Esophagus squamous epithelium (tissue), 5 donors: ENCODE results near the gene TPPP. TPM values are rescaled to one million over a fixed set of nuclear protein-coding genes. Genes with fewer than 3 reads are reported as not detected.

ENCODE experiments used
- DNase-seq: peaks from one replicate; lab custom pipeline; 2025; lab: John Stamatoyannopoulos, UW
- H3K27ac ChIP-seq, 4 donors: fragments of 200-600 bp; sonication (generic); one replicate each; pipeline ENCODE4 v1.5.1; 2016 to 2019; ENCODE audit warnings: mild to moderate bottlenecking in 1 of 4
- H3K27me3 ChIP-seq, 4 donors: fragments of 200-600 bp; sonication (generic); 1 replicate in 3 of 4; 2 replicates in 1 of 4; pipeline versions ENCODE4 v1.5.1 to v1.6.0; 2017 to 2021; ENCODE audit warnings: antibody characterized with exemption in 1 of 4
- H3K36me3 ChIP-seq, 3 donors: fragments of 200-600 bp; sonication (generic); one replicate each; pipeline ENCODE4 v1.5.1; 2016 to 2019
- H3K4me1 ChIP-seq, 3 donors: fragments of 200-600 bp; sonication (generic); one replicate each; pipeline ENCODE4 v1.5.1; 2017 to 2019
- H3K4me3 ChIP-seq, 4 donors: fragments of 200-600 bp; sonication (generic); 1 replicate in 3 of 4; 2 replicates in 1 of 4; pipeline ENCODE4 v1.5.1; 2016 to 2019; ENCODE audit warnings: mild to moderate bottlenecking in 2 of 4, moderate library complexity in 1 of 4
- H3K9me3 ChIP-seq, 3 donors: fragments of 200-600 bp; sonication (generic); one replicate each; pipeline ENCODE4 v1.5.1; 2016 to 2019
- CTCF ChIP-seq, 6 experiments: fragments of 450-650 bp in 4 of 6; fragments of 200-600 bp in 2 of 6; sonication (generic) in 2 of 6; IDR thresholded peaks; one replicate each; pipeline ENCODE4 v1.5.1; 2016 to 2019; ENCODE audit warnings: antibody characterized with exemption in 6 of 6, mild to moderate bottlenecking in 4 of 6, moderate library complexity in 4 of 6
- POLR2A ChIP-seq, 4 donors: fragments of 450-650 bp; IDR thresholded peaks; one replicate each; pipeline ENCODE4 v1.6.1; 2017; ENCODE audit warnings: antibody characterized with exemption in 4 of 4, mild to moderate bottlenecking in 4 of 4, moderate library complexity in 3 of 4
- WGBS, 2 donors: methylation state at CpG; one replicate each; pipeline ENCODE4 v1.1.5; 2018; 5-methylcytosine and 5-hydroxymethylcytosine counted together
- intact Hi-C: fragments of 100-400 bp; cut with DNase I; formaldehyde crosslinking; loops from one replicate; pipeline ENCODE4 v1.15.0; 2022
- total RNA-seq, 4 donors: library from RNA; depleted of rRNA; stranded (reverse); fragments of >200 nt; gene quantifications; one replicate each; pipeline ENCODE4 v1.1.0, GENCODE V29; 2016
- donor health status: DM: yes; HTN: yes; CAD: no.

The TPPP gene
- total RNA-seq, 4 donors from 2014 or later, result 1.7 to 5.8 (median 5.5) TPM

GRCh38 chr5:625516-625915 is 67.6 kb downstream of the TPPP start:
- no peak for DNase-seq
- intact Hi-C loops, result no loop called here
- Histone ChIP-seq H3K9me3 (no peaks in the 10 kb centered on the region), H3K27ac (no peak overlapping the region), H3K27me3 (no peaks in the 10 kb centered on the region), H3K4me1 (no peaks in the 10 kb centered on the region), H3K4me3 (no peak overlapping the region), H3K36me3 (peaks cover 3 to 55% (median 8%) of the 10 kb centered on the region in 3 donors)
- no peak for TF ChIP-seq POLR2A (IDR thresholded peaks at IDR 0.05)
- TF ChIP-seq CTCF (IDR thresholded peaks at IDR 0.05), result no peak
- 95 to 97% methylated on average over 15 to 16 of the region's 16 CpGs for WGBS, 2 donors

GRCh38 chr5:624951-625230 is 68.3 kb downstream of the TPPP start:
- no peaks in the 10 kb centered on the region for H3K27me3 ChIP-seq
- H3K4me1 ChIP-seq, result no peaks in the 10 kb centered on the region
- TF ChIP-seq POLR2A (IDR thresholded peaks at IDR 0.05) (no peak), CTCF (IDR thresholded peaks at IDR 0.05) (no peak)
- H3K9me3 ChIP-seq, result no peaks in the 10 kb centered on the region
- 85 to 88% methylated on average over 12 to 13 of the region's 13 CpGs for WGBS, 2 donors
- no peak for DNase-seq
- H3K4me3 ChIP-seq, result no peak overlapping the region
- intact Hi-C loops, result no loop called here
- H3K27ac ChIP-seq, result no peak overlapping the region
- peaks cover 10 to 62% (median 14%) of the 10 kb centered on the region in 3 donors for H3K36me3 ChIP-seq

- Histone ChIP-seq H3K4me3 (no peak overlapping the region), H3K4me1 (no peaks in the 10 kb centered on the region), H3K9me3 (no peaks in the 10 kb centered on the region), H3K27ac (no peak overlapping the region), H3K27me3 (no peaks in the 10 kb centered on the region), H3K36me3 (peaks cover 15 to 67% (median 17%) of the 10 kb centered on the region in 3 donors)
- no peak for TF ChIP-seq POLR2A (IDR thresholded peaks at IDR 0.05)
- TF ChIP-seq CTCF (IDR thresholded peaks at IDR 0.05), result no peak
- DNase-seq, result no peak
- WGBS, 2 donors, result 87 to 91% methylated on average over 11 to 14 of the region's 38 CpGs
- intact Hi-C loops, result no loop called here
These were observed 68.8 kb downstream of the TPPP start for GRCh38 chr5:624118-624950.

GRCh38 chr5:623531-623930 is 69.6 kb downstream of the TPPP start:
- H3K4me1 ChIP-seq, result no peaks in the 10 kb centered on the region
- WGBS, 2 donors, result 84 to 95% methylated on average over 11 to 13 of the region's 13 CpGs
- peaks cover 18 to 75% (median 20%) of the 10 kb centered on the region in 3 donors for H3K36me3 ChIP-seq
- intact Hi-C loops, result no loop called here
- H3K4me3 ChIP-seq, result no peak overlapping the region
- H3K9me3 ChIP-seq, result no peaks in the 10 kb centered on the region
- H3K27me3 ChIP-seq, result no peaks in the 10 kb centered on the region
- no peak overlapping the region for H3K27ac ChIP-seq
- TF ChIP-seq CTCF (IDR thresholded peaks at IDR 0.05) (no peak), POLR2A (IDR thresholded peaks at IDR 0.05) (no peak)
- no peak for DNase-seq

- 95 to 100% methylated on average over 7 to 15 of the region's 31 CpGs for WGBS, 2 donors
- no peak for TF ChIP-seq CTCF (IDR thresholded peaks at IDR 0.05)
- no peak for TF ChIP-seq POLR2A (IDR thresholded peaks at IDR 0.05)
- intact Hi-C loops, result no loop called here
- Histone ChIP-seq H3K27ac (no peak overlapping the region), H3K27me3 (no peaks in the 10 kb centered on the region), H3K36me3 (peaks cover 18 to 72% (median 20%) of the 10 kb centered on the region in 3 donors), H3K9me3 (no peaks in the 10 kb centered on the region), H3K4me3 (no peak overlapping the region), H3K4me1 (no peaks in the 10 kb centered on the region)
- no peak for DNase-seq
These were observed 70.1 kb downstream of the TPPP start for GRCh38 chr5:622946-623522.
